Sigmoid colon (tissue), 4 donors: ENCODE results near the gene CD180.

Experiments used
- EP300 ChIP-seq, 4 donors: sonication (generic); formaldehyde crosslinking; IDR thresholded peaks; one replicate each; pipeline ENCODE4 v1.6.1; 2017; ENCODE audit warnings: antibody characterized with exemption in 4 of 4
- POLR2A ChIP-seq, 2 donors: fragments of 450-650 bp; IDR thresholded peaks; one replicate each; pipeline ENCODE4 v1.6.1; 2016; ENCODE audit warnings: antibody characterized with exemption in 2 of 2, mild to moderate bottlenecking in 2 of 2, moderate library complexity in 2 of 2
- POLR2AphosphoS5 ChIP-seq, 4 donors: sonication (generic); formaldehyde crosslinking; IDR thresholded peaks; one replicate each; pipeline ENCODE4 v1.6.1; 2017; ENCODE audit warnings: antibody characterized with exemption in 4 of 4
- TF ChIP-seq, protein P1 (sequence below), 4 experiments: fragments of 450-650 bp in 3 of 4; fragments of 200-600 bp in 1 of 4; IDR thresholded peaks; one replicate each; pipeline ENCODE4 v1.5.1; 2016 to 2019; ENCODE audit warnings: antibody characterized with exemption in 4 of 4, mild to moderate bottlenecking in 3 of 4, moderate library complexity in 2 of 4

DNA sequence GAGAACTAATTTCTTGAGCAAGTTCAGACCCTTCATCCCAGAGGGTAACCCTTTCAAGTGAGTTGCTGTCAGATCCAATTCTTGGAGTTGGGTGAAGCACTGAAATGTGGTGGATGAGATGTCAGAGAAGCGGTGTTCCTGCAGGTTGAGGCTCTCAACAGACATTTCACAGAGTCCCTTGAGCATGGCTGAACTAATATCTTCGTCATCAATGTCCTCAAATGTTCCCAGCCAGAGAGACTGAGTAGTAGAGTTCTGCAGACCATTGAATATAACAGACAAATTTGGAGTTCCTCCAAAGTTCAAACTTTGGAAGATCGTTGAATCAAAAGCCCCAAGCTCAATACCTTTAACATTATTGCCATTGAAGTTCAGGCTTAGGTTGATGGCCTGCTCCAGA is 12.7 kb downstream of the CD180 start:
- TF ChIP-seq, protein P1, sequence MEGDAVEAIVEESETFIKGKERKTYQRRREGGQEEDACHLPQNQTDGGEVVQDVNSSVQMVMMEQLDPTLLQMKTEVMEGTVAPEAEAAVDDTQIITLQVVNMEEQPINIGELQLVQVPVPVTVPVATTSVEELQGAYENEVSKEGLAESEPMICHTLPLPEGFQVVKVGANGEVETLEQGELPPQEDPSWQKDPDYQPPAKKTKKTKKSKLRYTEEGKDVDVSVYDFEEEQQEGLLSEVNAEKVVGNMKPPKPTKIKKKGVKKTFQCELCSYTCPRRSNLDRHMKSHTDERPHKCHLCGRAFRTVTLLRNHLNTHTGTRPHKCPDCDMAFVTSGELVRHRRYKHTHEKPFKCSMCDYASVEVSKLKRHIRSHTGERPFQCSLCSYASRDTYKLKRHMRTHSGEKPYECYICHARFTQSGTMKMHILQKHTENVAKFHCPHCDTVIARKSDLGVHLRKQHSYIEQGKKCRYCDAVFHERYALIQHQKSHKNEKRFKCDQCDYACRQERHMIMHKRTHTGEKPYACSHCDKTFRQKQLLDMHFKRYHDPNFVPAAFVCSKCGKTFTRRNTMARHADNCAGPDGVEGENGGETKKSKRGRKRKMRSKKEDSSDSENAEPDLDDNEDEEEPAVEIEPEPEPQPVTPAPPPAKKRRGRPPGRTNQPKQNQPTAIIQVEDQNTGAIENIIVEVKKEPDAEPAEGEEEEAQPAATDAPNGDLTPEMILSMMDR (IDR thresholded peaks at IDR 0.05), result no peak
- TF ChIP-seq POLR2AphosphoS5 (IDR thresholded peaks at IDR 0.05) (no peak), POLR2A (IDR thresholded peaks at IDR 0.05) (no peak), EP300 (IDR thresholded peaks at IDR 0.05) (no peak)
